GM19099 (cell line): Measurements from ENCODE around the gene CEMIP.

Experiments
- POLR2A ChIP-seq: IDR thresholded peaks from 3 replicates; pipeline ENCODE4 v1.6.1; 2011; ENCODE audit warnings: low read depth; ENCODE audit not compliant: insufficient read length; ENCODE audit errors: extremely low read depth

CEMIP gene

DNA sequence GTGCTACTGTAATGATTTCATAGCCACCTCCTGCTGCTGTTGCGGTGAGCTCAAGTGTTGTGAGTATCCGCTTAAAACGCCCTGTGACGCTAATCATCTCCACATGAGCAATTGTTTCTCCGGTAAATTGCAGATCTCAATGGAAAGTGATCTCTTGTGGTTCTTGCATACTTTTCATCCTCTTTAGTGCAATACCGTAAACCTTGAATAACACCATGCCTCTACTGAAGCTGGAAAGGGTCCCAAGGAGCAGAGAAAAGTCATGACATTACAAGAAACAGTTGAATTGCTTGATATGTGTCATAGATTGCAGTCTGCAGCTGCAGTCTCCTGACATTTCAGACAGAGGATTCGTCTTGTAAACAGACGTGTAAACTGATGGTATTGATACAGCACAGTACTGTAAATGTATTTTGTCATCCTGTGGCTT, 6.0 kb upstream of the CEMIP start:
- no peak for TF ChIP-seq POLR2A

DNA sequence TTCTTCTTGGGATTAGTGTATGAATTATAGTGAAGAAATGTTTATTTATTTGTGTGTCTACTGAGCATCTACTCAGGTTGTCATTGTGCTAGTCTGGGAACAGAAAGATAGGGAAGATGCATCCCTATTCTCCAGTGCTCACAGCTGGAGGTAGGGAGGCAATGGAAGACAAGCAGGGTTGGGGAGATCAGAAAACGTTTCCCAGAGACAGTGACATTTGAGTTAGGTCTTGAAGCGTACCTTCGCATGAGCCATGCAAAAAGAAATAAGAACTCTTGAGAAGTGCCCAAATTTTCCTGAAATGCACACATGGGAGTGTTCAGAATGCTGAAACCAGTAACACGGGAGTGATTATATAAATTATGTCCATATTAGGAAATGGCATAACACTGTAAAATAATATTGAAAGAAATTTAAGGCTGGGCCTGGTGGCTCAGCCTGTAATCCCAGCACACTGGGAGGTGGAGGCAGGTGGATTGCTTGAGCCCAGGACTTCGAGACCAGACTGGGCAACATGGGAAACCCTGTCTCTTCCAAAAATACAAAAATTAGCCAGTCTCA, 5.3 kb upstream of the CEMIP start:
- TF ChIP-seq POLR2A = no peak

DNA sequence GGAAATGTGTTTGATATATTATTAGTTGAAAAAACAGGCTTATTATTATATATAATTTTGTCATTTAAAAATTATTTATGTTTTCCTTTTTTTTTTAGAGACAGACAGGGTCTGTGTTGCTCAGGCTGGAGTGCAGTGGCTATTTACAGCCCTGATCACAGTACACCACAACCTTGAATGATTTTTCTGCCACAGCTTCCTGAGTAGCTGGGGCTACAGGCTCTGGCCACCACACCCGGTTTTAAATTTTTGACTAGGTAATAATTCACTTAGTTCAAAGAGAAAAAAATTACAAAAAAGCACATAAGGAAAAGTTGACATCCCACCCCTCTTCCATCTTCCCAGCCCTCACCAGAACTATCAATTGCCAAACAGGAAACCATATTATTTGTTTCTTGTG, 4.7 kb upstream of the CEMIP start:
- no peak for TF ChIP-seq POLR2A

DNA sequence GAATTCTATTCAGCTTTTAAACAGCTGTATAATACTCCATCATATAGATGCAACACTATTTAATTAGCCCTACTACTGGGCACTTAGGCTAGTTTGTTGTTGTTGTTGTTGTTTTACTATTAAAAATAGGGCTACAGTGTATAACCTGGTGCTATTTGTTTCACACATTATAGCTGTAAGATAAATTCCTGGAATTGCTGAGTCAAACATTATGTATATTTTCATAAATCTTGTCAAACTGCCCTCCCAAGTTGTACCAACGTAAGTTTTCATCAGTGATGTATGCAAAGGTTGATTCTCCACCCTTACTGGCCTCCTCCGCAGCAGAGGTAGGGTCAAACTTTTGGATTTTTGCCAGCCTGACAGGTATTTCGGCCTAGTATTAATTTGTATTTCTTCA, 3.8 kb upstream of the CEMIP start:
- TF ChIP-seq POLR2A = no peak

DNA sequence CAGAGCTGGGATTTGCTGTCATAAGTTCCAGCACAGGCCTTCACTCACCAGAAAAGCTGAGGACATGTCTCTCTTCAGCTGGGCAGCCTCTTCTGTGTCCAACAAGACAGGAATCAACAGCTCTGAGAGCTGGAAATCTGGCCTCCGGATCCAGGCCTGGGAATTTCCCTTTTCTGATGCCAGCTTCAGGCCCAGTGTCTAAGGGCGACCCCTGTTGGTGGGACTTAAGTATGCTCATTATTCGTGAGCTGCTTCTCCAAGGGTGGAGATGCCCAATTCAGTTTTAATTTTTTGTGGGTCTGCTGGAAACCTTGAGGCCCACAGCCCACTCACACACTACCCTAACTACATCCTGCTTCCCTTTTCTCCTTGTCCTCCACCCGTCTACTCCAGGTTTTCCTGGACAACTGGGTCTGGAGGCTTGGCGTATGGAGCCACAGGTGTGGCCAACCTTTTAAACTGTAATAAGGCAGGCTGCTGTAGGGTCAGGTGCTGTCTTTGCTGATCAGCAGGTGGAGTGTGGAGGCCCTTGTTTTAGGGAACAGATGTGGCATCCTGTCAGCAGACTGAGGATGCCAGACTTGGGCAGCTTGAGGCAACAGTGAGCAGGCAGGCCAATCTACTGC, 2.6 kb upstream of the CEMIP start:
- no peak for TF ChIP-seq POLR2A

DNA sequence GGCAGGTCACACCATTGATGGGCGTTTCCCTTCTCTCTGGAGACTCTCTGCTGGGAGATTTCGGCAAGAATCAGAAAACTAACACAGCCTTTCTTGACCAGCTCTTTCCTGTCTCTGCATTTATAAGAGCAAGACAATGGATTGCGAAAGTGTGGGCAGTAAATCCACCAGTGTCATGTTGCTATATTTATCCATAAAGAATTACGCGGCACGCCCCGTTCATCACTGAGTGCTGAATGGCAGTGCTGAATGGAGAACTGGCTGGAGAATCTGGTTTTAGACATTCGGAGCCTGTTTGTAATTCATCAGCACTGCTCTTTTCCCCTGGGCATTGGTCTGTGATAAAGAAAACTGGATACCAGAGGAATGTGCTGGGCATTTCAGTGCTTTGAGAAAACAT, 2.0 kb upstream of the CEMIP start:
- no peak for TF ChIP-seq POLR2A

DNA sequence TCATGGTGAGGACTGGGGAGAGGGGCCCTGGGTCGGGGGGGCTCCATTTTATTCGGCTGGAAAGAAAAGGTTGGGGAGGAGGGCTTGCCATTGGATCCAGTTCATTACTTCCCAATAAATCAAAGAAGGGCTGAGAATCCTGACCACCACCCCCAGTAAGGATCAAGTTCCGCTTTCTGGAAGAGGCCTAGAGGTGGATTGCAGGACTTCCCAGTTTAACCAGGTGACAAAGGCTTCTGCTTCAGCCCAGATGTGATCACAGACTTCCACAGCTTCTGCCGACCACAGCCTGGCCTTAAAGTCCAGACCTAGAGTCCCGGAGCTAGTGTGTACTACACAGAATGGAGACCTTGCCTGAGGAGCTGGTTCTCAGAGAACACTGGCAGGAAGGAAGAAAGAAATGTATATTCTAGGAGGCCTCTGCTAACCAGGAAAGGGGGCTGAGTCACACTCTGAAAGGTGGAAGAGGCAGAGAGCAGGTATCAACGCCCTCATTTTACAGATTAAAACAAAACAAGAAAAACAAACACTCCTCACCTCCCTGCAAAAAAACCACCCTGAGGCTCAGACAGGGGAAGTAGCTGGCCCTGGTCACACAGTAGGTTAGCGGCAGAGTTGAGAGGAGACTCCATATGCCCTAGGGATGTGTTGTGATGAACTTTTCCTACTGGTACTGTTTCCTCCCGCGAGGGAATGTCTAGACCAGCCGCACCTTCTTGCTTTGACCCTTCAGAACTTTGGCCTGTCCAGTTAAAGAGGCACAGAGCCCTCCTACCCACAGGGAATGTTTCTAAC, 1.1 kb upstream of the CEMIP start:
- no peak for TF ChIP-seq POLR2A

DNA sequence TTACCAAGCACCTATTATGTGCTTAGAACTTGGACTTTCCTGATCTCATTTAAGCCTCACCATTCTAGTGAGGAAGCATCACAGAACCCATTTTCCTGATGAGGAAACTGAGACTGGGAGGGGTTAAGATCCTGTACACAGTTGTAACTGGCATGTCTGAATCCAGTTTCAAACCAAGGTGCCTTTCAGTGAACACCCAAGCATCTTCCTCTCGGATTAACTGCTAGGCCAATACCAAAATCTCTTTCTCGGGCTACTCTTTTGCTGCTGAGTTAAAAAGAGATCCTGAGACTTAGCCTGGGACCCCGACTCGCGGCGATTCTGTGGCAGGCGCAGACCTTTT, 578 bp upstream of the CEMIP start:
- TF ChIP-seq POLR2A = no peak

DNA sequence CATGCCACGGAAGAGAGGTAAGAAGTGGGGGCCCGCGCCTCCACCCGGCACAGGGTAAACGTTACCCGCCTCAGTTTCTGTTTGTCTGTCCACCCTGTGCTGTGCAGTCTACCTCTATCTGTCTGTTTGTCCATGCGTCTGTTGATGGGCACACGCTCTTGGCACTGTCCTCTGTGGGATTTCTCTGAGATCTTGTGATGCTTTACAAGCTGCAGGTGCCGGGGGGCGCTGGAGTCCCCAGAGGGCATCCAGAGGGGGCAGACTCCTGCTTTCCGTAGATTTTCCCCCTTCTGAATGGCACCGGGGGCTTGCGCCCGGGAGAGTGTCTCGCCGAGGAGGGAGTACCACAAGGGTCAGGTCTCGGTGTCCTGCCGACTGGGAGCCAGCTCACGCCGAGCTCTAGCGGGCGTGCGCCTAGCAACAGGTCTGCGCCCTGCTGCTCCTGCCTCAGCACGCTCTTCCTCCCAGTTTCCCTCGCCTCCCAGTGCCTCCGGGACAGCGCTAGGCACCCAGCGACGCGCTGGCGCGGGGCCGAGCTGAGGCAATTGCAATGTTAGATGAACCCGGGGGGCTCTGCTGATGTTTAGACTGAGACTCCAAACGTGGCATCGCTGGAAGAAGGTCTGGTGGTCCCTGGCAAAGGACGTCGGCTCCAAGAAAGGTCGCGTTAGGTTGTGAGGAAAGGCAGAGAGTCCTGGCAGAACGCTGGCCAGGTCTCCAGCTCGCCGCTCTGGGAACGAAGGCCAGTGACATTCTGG, 667 bp downstream of the CEMIP start:
- TF ChIP-seq POLR2A = no peak

DNA sequence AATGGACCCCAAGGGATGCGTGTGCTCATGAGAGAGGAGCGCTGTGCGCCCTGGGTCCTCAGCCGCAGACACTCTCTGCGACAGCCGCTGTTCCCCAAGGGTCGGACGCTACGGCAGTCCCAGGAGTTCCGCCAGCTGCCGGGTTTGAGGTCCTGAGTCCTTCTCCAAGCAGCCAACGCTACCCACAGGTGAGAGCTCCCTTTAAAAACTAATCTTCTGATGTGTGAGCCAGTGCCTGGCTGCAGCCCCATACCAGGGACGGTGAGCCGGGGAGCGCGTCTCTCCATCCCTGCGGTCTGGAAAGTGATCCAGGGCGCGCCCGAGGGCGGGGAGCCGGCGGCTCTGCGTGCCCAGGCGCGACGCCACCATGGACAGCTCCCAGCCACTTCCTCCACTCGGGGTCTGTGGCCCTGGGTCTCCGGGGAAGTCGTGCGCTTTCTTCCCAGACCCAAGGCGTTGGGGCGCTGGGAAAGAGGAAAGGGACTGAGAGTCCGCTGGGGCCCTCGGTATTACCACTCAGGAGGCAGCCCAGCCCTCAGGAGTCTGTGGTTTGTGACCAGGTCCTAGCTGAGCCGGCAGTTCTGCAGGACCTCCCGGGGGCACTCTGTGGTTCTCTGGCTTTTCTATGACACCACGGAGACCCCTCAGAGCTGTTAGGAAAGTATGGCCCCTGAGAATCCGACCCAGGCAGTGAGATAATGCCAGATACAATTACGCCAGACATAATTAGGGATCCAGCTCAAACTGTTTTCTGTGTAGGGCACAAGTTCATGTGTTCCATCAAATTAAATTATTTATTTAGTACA, 1.4 kb downstream of the CEMIP start:
- no peak for TF ChIP-seq POLR2A

DNA sequence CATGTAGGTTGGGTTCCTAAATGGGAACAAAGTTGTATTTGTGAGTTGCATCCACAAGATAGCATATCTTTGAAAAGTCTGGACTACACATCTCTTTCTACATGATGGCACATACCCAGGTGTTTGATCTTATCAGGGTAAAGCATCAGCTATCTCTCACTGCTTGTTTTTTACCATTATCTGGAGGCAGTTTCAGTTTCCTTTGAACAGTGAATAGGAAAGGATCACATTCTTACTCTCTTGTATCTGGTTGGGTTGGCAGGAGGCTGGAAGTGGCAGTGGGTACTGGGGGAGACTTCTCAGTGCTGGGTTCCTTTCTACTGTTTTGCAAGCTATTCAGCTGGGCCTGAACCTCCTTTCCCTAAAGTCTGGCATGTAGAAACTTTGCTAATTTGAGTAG, 4.1 kb downstream of the CEMIP start:
- no peak for TF ChIP-seq POLR2A

DNA sequence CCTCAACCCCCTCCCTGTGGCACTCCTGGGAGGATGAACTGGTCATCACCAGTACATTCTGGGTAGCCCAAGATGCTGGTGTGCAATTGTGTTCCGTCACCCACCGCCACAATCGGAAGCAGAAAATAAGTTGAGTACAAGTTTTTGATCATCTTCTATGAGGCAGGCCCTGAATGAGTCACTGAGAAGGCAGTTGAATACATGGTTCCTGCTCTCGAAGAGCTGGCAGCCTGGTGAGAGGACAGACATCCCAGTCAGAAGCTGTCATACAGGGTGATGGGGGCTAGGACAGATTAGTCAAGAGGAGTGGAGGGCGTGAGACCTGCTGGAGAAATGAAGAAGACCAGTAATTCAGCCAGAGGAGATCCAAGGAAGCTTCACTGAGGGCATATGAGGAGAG, 6.2 kb downstream of the CEMIP start:
- TF ChIP-seq POLR2A = no peak

DNA sequence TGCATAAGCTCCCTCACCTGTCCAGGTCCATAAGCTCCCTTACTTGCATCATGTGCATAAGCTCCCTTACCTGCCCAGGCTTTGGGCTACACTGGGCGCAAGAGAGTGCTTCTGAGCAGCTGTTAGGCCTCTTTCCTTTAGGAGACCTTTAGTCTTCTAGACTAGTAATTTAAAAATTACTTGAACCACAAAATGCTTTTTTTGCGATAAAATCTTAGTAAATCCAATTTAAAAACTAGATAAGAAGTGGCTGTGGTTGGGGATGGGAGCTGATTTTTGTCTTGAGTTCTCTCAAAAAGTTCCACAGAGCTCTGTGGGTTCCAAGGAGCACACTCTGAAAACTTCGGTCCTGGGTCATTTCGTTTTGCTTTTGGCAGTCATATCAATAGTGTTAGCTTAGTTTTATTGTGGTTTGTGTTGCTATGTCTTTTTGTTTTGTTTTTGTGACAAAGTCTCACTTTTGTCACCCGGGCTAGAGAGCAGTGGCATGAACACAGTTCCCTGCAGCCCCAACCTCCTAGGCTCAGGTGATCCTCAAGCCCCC, 6.7 kb downstream of the CEMIP start:
- TF ChIP-seq POLR2A = no peak

DNA sequence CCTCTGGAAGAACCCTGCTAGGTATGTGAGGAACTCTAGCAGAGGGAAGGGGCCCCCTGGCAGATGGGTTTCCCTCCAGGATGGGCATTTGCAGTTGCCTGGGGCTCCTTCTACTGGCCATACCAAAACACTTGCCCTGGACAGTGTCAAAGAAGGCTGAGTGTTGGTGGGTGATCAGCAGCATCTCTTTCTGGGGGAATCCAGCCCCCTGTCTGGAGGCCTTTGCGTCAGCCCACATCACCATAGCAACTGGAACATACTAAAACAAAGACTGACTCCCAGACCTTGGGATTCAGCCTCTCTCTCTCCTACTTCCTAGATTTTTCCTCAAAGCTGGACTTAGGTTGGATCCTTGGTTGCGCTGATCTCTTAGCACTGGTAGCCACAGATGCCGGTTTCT, 8.1 kb downstream of the CEMIP start:
- TF ChIP-seq POLR2A = no peak

DNA sequence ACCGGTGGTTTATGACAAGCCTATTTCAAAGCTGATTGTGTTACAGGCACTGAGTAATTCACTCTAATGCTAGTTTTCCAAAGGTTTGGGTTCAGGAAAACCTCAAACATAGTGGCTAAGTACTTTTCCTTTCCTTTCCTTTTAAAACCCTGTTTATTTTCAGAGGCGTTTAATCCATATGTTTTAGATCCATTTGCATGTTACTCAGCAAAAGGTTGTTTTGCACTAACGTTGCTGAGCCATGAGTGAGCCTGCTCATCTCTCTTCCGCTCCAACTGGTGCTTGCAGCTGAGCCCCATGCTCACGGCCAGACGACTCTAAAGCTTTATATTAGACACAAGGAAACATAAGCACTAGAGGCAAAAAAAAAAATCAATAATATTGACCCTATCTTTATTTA, 9.4 kb downstream of the CEMIP start:
- TF ChIP-seq POLR2A = no peak
